Measurements from ENCODE around the gene LRRN4. TPM values are rescaled to one million over a fixed set of nuclear protein-coding genes. Genes with fewer than 3 reads are reported as not detected.

The LRRN4 gene
- total and polyA plus RNA-seq, 2 of the 4 experiments (the other 2 are of a cell fraction): under 0.01 to 0.19 TPM

DNA sequence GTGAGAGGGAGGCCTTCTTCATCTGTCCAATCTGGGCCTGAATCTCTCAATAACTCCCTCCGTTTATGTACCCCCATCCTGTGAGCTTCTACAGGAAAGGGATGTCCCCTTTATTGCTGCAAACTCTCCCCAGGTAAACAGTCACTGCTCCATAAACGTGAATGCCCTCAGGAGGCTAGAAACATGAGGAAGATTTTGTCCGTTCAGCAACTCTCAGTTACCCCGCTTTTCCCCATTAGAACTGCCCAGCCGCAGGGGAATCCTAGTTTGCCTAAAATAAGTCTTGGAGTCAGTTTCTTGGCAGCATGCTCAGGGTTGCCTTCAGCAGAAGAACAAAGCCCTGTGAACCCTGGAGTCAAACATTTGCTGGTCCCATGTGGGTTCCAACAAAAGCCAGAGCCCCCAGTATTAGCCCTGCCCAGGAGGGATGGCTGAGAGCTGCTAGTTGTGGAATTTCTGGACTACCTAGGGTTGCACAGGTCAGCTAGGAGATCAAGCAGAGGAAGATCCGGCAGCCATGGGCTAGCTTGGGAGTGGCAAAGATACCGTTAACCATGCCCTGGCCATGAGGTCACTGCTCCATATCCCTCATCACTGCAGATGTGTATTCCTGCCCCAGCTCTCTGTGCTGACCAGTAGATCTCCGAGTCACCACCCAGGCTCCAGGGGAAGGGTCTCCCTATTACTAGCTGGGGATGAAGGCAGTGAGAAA lies 640 bp downstream of the LRRN4 start:
- Histone ChIP-seq H3K9ac (ENCODE audit: low read depth, low read length) (no peak overlapping the region), H3K14ac (replicated peaks; ENCODE audit: low read depth, low read length) (no peak overlapping the region), H3K79me1 (ENCODE audit: low read depth in 1 of 2, low read length in 2 of 2) (no peaks in the 10 kb centered on the region), H3K27me3 (ENCODE audit: control insufficient read depth, insufficient read depth, low read length) (peaks cover 13% of the 10 kb centered on the region), H4K20me1 (ENCODE audit: insufficient read depth, low read length) (no peaks in the 10 kb centered on the region), H3K4ac (ENCODE audit: low read depth, low read length) (no peak overlapping the region), H2BK20ac (ENCODE audit: low read depth, low read length) (no peak overlapping the region), H3K9me3 (ENCODE audit: control insufficient read depth, insufficient read depth, low read length) (no peaks in the 10 kb centered on the region), H3K36me3 (ENCODE audit: control insufficient read depth, insufficient read depth, low read length) (no peaks in the 10 kb centered on the region), H2BK120ac (ENCODE audit: low read depth, low read length) (no peak overlapping the region), H3K27ac (ENCODE audit: insufficient read depth, low read length) (no peak overlapping the region), H2BK5ac (ENCODE audit: low read depth, low read length, poor library complexity, severe bottlenecking) (no peak overlapping the region), H2AK9ac (replicated peaks; ENCODE audit: low read depth, low read length, poor library complexity) (no peak overlapping the region), H2AK5ac (ENCODE audit: low read depth, low read length) (no peak overlapping the region; the same call in 1 of the 2 replicates), H3K23ac (ENCODE audit: low read depth, low read length) (no peak overlapping the region; the same call in 1 of the 2 replicates), H2BK15ac (ENCODE audit: low read depth, low read length) (no peak overlapping the region), H4K5ac (ENCODE audit: low read depth, low read length) (no peak overlapping the region), H3K4me3 (ENCODE audit: insufficient read depth, low read depth, low read length) (no peak overlapping the region), H3K9me1 (ENCODE audit: insufficient read depth, low read length) (no peaks in the 10 kb centered on the region), H4K91ac (ENCODE audit: insufficient read depth, low read depth, low read length) (no peak overlapping the region), H3K4me1 (ENCODE audit: control insufficient read depth, insufficient read depth, low read length) (peaks cover 3% of the 10 kb centered on the region), H3K18ac (ENCODE audit: low read depth, low read length) (no peak overlapping the region), H4K8ac (ENCODE audit: low read depth in 2 of 2, low read length in 2 of 2) (no peak overlapping the region), H3K56ac (ENCODE audit: extremely low read depth, insufficient read depth, low read length) (no peak overlapping the region), H2AFZ (replicated peaks; ENCODE audit: low read length, poor library complexity) (peak overlapping the region; percentile 49), H3K4me2 (ENCODE audit: low read depth, low read length) (no peak overlapping the region)
- no TSS peak for BruUV-seq (replicated peaks)
- ATAC-seq (ENCODE audit: low read depth) (no peak), DNase-seq (no peak)
- intact Hi-C loops (cut with micrococcal nuclease): no loop called here
- in situ Hi-C loops (cut with MboI; ENCODE audit: low sequenced_read_pairs): no loop called here
- TF ChIP-seq MXI1 (IDR thresholded peaks at IDR 0.05; ENCODE audit: borderline replicate concordance, low read depth, low read length): no peak
- TF ChIP-seq BHLHE40 (IDR thresholded peaks at IDR 0.05; ENCODE audit: low read depth, low read length): no peak
- TF ChIP-seq SMC3 (IDR thresholded peaks at IDR 0.05; ENCODE audit: low read depth, low read length): no peak
- no peak for TF ChIP-seq RAD21 (IDR thresholded peaks at IDR 0.05; ENCODE audit: low read length)
- TF ChIP-seq CHD1 (IDR thresholded peaks at IDR 0.05; ENCODE audit: low read depth, low read length): no peak
- TF ChIP-seq, protein P1, sequence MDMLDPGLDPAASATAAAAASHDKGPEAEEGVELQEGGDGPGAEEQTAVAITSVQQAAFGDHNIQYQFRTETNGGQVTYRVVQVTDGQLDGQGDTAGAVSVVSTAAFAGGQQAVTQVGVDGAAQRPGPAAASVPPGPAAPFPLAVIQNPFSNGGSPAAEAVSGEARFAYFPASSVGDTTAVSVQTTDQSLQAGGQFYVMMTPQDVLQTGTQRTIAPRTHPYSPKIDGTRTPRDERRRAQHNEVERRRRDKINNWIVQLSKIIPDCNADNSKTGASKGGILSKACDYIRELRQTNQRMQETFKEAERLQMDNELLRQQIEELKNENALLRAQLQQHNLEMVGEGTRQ (IDR thresholded peaks at IDR 0.05; ENCODE audit: low read depth, low read length): no peak
- TF ChIP-seq MAFK (IDR thresholded peaks at IDR 0.05; ENCODE audit: low read depth, low read length): no peak
- TF ChIP-seq CTCF (conservative IDR thresholded peaks at IDR 0.05; ENCODE audit: low read depth, low read length): no peak
- no peak for TF ChIP-seq CEBPB (IDR thresholded peaks at IDR 0.05; ENCODE audit: low read depth, low read length)
- TF ChIP-seq NFE2L2 (IDR thresholded peaks at IDR 0.05; ENCODE audit: low read depth, low read length): no peak
- no peak for TF ChIP-seq POLR2A (IDR thresholded peaks at IDR 0.05; ENCODE audit: low read depth, low read length)
- ChIA-PET POLR2A (ENCODE audit: unreplicated experiment) (interaction anchor here (0.5 kb wide), 1 partner anchor 126 kb away, joined by 3 read pairs; no protein-coding TSS in a partner anchor), CTCF (no interaction called here)
- dilution Hi-C loops (cut with HindIII; ENCODE audit: low sequenced_read_pairs, unreplicated experiment): no loop called here
- WGBS, 2 experiments (ENCODE audit: extremely low coverage in 2 of 2, insufficient read length in 1 of 2): no CpG with 5 or more reads among the region's 8 CpGs

Data from IMR-90 (cell line).